ENCODE measurements around the gene SLC2A10.
"Not testable (repeated sequence)": the region's sequence is repeated elsewhere in the genome, so short reads cannot be mapped to it uniquely, and the experiment has no call there.

The SLC2A10 gene

GRCh38 chr20:46709459-46710152 is at the start of gene SLC2A10:
Gene SLC2A10 (plus strand): TSS chr20:46709649. CDS start chr20:46709737, 88 bp downstream.
- Histone ChIP-seq H3K4me3 (peak within 1 kb of the TSS; percentile 34 to 48 (median 42)), H3K27ac (peak within 1 kb of the TSS in 20 of 21 experiments; percentile 33 to 89 (median 76))

DNA sequence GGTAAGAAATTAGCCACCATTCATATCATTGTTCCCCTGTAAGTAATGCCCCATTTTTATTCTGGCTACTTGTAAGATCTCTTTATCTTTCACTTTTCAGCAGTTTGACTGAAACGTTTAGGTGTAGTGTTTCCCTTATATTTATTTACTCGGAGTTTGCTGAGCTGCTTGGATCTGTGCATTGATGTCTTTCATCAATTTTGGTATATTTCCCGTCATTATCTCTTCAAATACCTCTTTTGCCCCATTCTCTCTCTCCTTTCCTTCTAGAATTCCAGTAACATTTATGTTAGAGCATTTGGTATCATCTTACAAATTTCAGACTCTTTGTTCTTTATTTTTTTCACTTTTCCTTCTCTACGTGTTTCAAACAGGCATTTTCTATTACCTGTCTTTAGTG is 49.0 kb upstream of the SLC2A10 start:
- H3K4me3 ChIP-seq, result no peak overlapping the region
- no peak overlapping the region for H3K27ac ChIP-seq

- no peak overlapping the region for H3K4me3 ChIP-seq
These were observed 47.8 kb upstream of the SLC2A10 start for GRCh38 chr20:46661659-46662058.

DNA sequence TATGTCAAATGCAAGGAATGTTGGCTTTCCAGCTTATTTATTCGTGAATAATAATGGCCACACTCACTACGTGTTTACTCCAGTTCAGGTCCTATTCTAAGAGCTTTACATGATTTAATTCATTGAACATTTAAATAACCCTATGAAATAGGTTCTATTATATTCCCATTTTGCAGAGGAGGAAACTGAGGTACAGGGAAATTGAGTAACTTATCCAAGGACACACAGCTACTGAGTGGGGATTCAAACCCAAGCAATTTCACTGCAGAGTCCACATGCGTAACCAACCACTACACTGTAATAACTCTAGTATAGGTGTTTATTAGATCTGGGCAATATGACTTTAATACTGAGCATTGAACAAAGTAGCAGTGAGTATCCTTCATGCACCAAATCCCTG is 45.9 kb upstream of the SLC2A10 start:
- no peak overlapping the region for H3K4me3 ChIP-seq

More at GRCh38 chr20:46661659-46662058, 47.8 kb upstream of the SLC2A10 start:
- no peak overlapping the region for H3K27ac ChIP-seq

GRCh38 chr20:46665602-46666001 is 43.8 kb upstream of the SLC2A10 start:
- no peak overlapping the region for H3K27ac ChIP-seq
- no peak overlapping the region for H3K4me3 ChIP-seq

More for the DNA sequence above, 45.9 kb upstream of the SLC2A10 start:
- H3K27ac ChIP-seq, result no peak overlapping the region

DNA sequence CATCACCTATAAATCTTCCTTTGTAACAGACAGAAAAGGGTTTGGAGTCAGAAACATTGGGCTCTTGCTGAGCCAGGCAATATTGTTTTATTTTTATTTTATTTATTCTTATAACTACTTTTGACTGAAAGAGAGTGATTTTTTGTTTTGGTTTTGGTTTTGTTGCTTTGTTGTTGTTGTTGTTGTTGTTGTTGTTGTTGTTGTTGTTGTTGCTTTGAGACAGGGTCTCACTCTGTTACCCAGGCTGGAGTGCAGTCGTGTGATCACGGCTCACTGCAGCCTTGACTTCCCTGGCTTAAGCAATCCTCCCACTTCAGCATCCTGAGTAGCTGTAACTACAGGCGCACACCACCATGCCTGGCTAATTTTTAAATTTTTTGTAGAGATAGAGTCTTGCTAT is 43.1 kb upstream of the SLC2A10 start:
- H3K4me3 ChIP-seq, result no peak overlapping the region

DNA sequence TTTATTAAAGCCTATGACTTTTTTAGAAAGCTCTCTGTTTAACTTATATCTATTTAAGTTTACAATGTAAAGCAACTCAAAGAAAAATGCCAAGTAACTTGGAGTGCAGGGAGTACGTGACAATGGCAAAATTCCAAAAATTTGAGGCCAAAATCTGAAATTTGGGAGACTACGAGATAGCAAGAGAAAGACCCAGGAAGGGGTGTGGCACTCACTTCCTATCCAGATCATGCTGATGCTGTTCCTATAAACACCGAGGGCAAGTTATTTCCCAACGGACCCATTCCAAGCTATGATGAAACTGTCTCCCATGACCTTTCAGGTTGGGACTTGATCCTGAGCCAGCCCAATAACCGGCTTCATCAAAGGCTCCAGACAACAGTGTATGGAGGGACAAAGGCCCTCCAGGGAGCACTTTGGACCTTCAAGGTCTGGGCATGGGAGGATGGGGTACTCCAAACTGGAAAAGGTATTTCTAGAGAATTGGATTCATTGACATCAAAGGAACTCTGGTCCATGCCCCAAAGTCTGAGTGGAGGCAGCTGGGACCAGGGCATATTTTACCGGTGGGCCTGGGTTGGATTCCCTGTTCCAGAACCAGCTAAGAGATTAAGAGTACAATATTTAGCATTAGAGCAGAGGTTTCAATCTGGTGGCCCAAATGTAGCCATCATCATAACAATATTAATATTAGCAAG is 42.5 kb upstream of the SLC2A10 start:
- Histone ChIP-seq H3K27ac (no peak overlapping the region), H3K4me3 (no peak overlapping the region)

More for the DNA sequence above, 43.1 kb upstream of the SLC2A10 start:
- H3K27ac ChIP-seq, result no peak overlapping the region

- H3K4me3 ChIP-seq, result no peak overlapping the region
These were observed 39.2 kb upstream of the SLC2A10 start for GRCh38 chr20:46670228-46670584.

GRCh38 chr20:46670585-46671584 is 38.6 kb upstream of the SLC2A10 start:
- peak overlapping the region in 1 of 21 experiments; percentile 13 for H3K27ac ChIP-seq

More at GRCh38 chr20:46670228-46670584, 39.2 kb upstream of the SLC2A10 start:
- H3K27ac ChIP-seq, result no peak overlapping the region

DNA sequence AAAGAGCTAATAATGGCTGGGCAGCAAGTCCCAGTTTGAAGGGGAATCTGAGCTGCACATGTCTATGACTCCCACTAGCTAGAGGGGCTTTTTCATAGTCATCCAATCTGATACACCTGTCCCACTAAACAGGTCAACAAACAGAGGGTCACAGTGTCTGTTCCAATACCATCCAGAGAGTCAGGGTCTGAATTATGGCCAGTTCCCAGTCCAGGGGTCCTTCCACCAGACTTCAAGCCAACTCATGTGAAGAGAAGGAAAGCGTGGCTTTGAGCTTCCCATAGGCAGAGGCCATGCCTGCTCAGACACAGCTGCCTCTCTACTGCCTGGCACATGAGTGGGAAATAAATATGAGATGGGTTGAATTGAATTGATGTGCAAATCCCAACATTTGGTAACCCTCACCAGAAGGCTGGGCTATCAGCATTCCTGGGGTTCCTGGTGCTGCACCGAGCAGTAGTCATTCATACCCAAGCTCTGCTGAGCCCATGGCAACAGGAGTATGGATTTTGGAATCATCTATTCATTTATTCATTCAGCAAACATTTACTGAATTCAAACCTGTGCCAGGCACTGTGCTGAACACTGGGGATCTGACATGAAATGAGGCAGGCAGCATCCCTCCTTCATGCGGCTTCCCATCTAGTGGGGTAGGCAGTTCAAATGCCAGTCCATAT is 37.4 kb upstream of the SLC2A10 start:
- Histone ChIP-seq H3K27ac (no peak overlapping the region), H3K4me3 (no peak overlapping the region)

More at GRCh38 chr20:46670585-46671584, 38.6 kb upstream of the SLC2A10 start:
- H3K4me3 ChIP-seq, result no peak overlapping the region

DNA sequence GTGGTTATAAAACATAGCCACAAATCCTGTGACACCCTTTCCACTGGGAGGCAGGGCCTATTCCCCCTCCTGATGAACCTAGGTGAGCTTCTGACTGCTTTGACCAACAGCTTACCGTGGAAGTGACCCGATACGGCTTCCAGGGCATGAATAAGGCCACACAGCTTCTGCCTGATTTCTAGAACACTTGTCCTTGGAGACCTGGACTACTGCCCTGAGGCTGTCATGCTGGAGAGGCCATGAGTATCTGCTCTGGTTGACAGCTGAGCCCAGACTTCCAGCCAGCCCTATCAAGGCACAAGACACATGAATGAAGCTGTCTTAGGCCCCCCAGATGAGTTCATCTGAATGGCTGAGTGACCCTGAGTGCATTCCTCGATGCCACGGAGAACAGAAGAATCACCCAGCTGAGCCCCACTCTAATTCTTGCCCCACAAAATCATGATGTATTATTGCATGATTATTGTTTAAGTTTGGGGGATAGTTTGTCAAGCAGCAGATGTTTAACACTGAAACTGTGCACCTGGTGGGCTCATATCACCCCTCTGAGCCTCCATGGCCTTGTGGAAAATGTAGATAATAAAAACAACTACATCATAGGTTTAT is 36.8 kb upstream of the SLC2A10 start:
- H3K27ac ChIP-seq, result no peak overlapping the region
- no peak overlapping the region for H3K4me3 ChIP-seq

- Histone ChIP-seq H3K4me3 (no peak overlapping the region), H3K27ac (no peak overlapping the region)
These were observed 35.8 kb upstream of the SLC2A10 start for GRCh38 chr20:46673394-46674252.

DNA sequence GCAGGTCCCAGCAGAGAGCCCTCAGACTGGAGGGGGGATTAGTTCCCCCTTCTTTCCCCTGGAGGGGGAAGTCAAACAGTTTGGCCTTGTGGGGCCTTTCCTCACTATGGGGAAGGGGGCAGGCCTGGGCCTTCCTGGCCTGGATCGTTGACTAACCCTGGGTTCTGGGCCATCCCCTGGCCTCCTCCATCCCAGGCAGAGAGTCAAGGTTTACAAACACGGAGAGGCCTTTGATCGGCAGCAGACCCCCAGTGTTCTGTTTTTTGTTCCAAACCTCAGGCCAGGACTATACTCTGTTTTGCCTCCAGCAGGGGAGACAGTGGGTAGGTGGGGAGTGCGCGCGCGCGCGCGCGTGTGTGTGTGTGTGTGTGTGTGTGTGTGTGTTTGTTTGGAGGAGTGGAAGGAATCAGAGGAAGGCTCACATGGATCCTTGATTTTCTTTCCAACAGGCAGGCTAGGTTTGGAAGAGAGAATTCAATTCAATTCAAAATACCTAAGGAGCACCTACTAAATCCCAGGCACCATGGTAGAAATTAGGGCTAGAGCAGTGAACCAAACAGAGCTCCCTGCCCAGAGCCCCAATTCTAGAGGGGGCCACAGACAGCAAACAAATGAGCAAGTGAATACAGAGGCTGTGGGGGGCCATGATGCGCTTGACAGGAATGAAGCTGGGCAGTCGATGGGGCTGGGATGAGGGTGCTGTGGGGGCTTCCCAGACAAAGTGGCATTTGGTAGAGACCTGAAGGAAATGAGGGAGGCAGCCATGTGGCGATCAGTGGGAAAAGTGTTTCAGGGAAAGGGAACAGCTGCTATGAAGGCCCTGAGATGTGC is 35.0 kb upstream of the SLC2A10 start:
- no peak overlapping the region for H3K4me3 ChIP-seq
- H3K27ac ChIP-seq, result no peak overlapping the region

- H3K27ac ChIP-seq, H3K4me3 ChIP-seq: not testable (repeated sequence)
These were observed 32.7 kb upstream of the SLC2A10 start for GRCh38 chr20:46676649-46677316.

DNA sequence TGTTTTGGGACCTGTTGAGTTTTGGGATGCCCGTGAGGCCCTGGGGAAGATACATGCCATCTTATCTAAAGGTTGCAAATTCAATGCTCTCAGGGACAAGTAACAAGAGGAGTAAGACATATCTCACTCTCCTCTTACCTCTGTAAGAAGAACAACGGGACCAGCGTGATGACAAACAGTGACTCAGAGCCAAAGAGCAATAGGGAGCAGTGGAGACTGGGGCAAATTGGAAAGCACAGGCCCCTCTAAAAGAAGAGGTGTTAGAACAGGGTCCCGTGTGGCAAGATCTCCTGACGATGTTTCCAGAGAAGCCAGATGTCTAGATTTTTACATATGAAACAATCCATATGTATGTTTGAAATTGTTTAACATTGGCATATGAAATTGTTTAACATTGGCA is 31.8 kb upstream of the SLC2A10 start:
- Histone ChIP-seq H3K27ac (no peak overlapping the region), H3K4me3 (no peak overlapping the region)

- Histone ChIP-seq H3K27ac (no peak overlapping the region), H3K4me3 (no peak overlapping the region)
These were observed 30.9 kb upstream of the SLC2A10 start for GRCh38 chr20:46678516-46678915.

- Histone ChIP-seq H3K4me3 (no peak overlapping the region), H3K27ac (no peak overlapping the region)
These were observed 28.8 kb upstream of the SLC2A10 start for GRCh38 chr20:46680684-46681031.

Data from skin epidermis (tissue), 12 donors.